GM23248 (cell line): ENCODE measurements around the gene SEC22A. TPM values are rescaled to one million over a fixed set of nuclear protein-coding genes. Genes with fewer than 3 reads are reported as not detected.

Experiments used
- DNase-seq: peaks from one replicate; pipeline ENCODE4 v3.0.0-alpha.2; 2015
- H2AFZ ChIP-seq: fragments of 200-600 bp; sonication (generic); 2 replicates; pipeline ENCODE4 v1.6.1; 2016; ENCODE audit warnings: antibody characterized with exemption
- H3F3A ChIP-seq: fragments of 200-600 bp; sonication (generic); 2 replicates; pipeline ENCODE4 v1.6.1; 2016; ENCODE audit warnings: mild to moderate bottlenecking, antibody characterized with exemption, mixed run types; ENCODE audit not compliant: insufficient read depth
- H3K27ac ChIP-seq: fragments of 200-600 bp; sonication (generic); 2 replicates; pipeline ENCODE4 v1.5.1; 2016; ENCODE audit warnings: mild to moderate bottlenecking
- H3K27me3 ChIP-seq: fragments of 200-600 bp; sonication (generic); replicated peaks from 2 replicates; pipeline ENCODE4 v1.6.1; 2016; ENCODE audit warnings: mild to moderate bottlenecking; ENCODE audit not compliant: insufficient read depth
- H3K36me3 ChIP-seq: fragments of 200-600 bp; sonication (generic); 2 replicates; pipeline ENCODE4 v1.6.1; 2016; ENCODE audit warnings: low read depth, mild to moderate bottlenecking
- H3K4me1 ChIP-seq: fragments of 200-600 bp; sonication (generic); 2 replicates; pipeline ENCODE4 v1.6.1; 2016; ENCODE audit warnings: mild to moderate bottlenecking; ENCODE audit not compliant: insufficient read depth
- H3K4me2 ChIP-seq: fragments of 200-600 bp; sonication (generic); one replicate; pipeline ENCODE4 v1.6.1; 2016; ENCODE audit warnings: mild to moderate bottlenecking; ENCODE audit not compliant: unreplicated experiment
- H3K4me3 ChIP-seq: fragments of 200-600 bp; sonication (generic); 2 replicates; pipeline ENCODE4 v1.5.1; 2016; ENCODE audit warnings: mild to moderate bottlenecking
- H3K79me2 ChIP-seq: fragments of 200-600 bp; sonication (generic); 2 replicates; pipeline ENCODE4 v1.6.1; 2016; ENCODE audit warnings: mild to moderate bottlenecking; ENCODE audit not compliant: insufficient read depth
- H3K9ac ChIP-seq: fragments of 200-600 bp; sonication (generic); 2 replicates; pipeline ENCODE4 v1.6.1; 2016; ENCODE audit warnings: mild to moderate bottlenecking
- H3K9me2 ChIP-seq: fragments of 200-600 bp; sonication (generic); 2 replicates; pipeline ENCODE4 v1.6.1; 2016; ENCODE audit warnings: mixed run types, mild to moderate bottlenecking, moderate library complexity; ENCODE audit not compliant: insufficient read depth
- H3K9me3 ChIP-seq: fragments of 200-600 bp; sonication (generic); one replicate; pipeline ENCODE4 v1.6.1; 2017; ENCODE audit warnings: low read depth
- H4K20me1 ChIP-seq: fragments of 200-600 bp; sonication (generic); 2 replicates; pipeline ENCODE4 v1.6.0; 2016; ENCODE audit not compliant: insufficient read depth
- EZH2 ChIP-seq: fragments of 200-600 bp; sonication (generic); IDR thresholded peaks from 2 replicates; pipeline ENCODE4 v1.6.1; 2018; ENCODE audit warnings: antibody characterized with exemption, mild to moderate bottlenecking; ENCODE audit not compliant: insufficient read depth, poor library complexity, severe bottlenecking
- EZH2phosphoT487 ChIP-seq: fragments of 200-600 bp; sonication (generic); IDR thresholded peaks from 2 replicates; pipeline ENCODE4 v1.6.1; 2018; ENCODE audit warnings: antibody characterized with exemption, moderate library complexity, mild to moderate bottlenecking, low read depth; ENCODE audit not compliant: insufficient read depth
- WGBS, 2 experiments: methylation state at CpG; one replicate each; pipeline ENCODE4 v1.1.6; 2015 to 2017; ENCODE audit warnings: low lambda C conversion rate in 2 of 2, low coverage in 1 of 2; ENCODE audit errors: missing lambda C conversion rate in 2 of 2; 5-methylcytosine and 5-hydroxymethylcytosine counted together
- in situ Hi-C: fragments of 300-500 bp; cut with MboI; formaldehyde crosslinking; loops from 2 replicates; pipeline ENCODE4 v1.15.0; 2020
- polyA plus RNA-seq: library from polyadenylated mRNA; unstranded; fragments of >200 nt; fragmentation: Nextera tagmentation; extraction: Ambion mirVana; gene quantifications from 2 replicates; pipeline ENCODE4 v1.2.1, GENCODE V29; 2016
- total RNA-seq: library from RNA; depleted of rRNA; stranded (reverse); fragments of >200 nt; shearing (Covaris generic); gene quantifications from 2 replicates; pipeline ENCODE4 v1.2.3, GENCODE V29; 2014

SEC22A gene
- total and polyA plus RNA-seq, 2 experiments from 2014 or later, result 35.1 to 44.5 TPM

- TF ChIP-seq EZH2phosphoT487 (no peak), EZH2 (no peak)
- in situ Hi-C loops, result no loop called here
- peak; percentile 83 for DNase-seq
- Histone ChIP-seq H3K36me3 (no peaks in the 10 kb centered on the region), H3K4me3 (no peak overlapping the region), H3K9ac (no peak overlapping the region), H4K20me1 (no peaks in the 10 kb centered on the region), H3K9me2 (no peaks in the 10 kb centered on the region), H3K4me2 (no peak overlapping the region), H3K27ac (no peak overlapping the region), H2AFZ (no peak overlapping the region), H3K27me3 (no peaks in the 10 kb centered on the region), H3K9me3 (no peaks in the 10 kb centered on the region), H3K4me1 (no peaks in the 10 kb centered on the region), H3K79me2 (no peaks in the 10 kb centered on the region), H3F3A (no peaks in the 10 kb centered on the region)
- 59 to 64% methylated on average over 16 of the region's 16 CpGs for WGBS, 2 experiments
Observed at GRCh38 chr3:123286308-123287023, 84.7 kb downstream of the SEC22A start.

- 65 to 68% methylated on average over 14 of the region's 14 CpGs for WGBS, 2 experiments
- in situ Hi-C loops, result no loop called here
- Histone ChIP-seq H3K9ac (no peak overlapping the region), H3K36me3 (no peaks in the 10 kb centered on the region), H3K4me2 (no peak overlapping the region), H4K20me1 (no peaks in the 10 kb centered on the region), H3F3A (no peaks in the 10 kb centered on the region), H3K4me1 (no peaks in the 10 kb centered on the region), H3K79me2 (no peaks in the 10 kb centered on the region), H3K4me3 (no peak overlapping the region), H2AFZ (no peak overlapping the region), H3K27ac (no peak overlapping the region), H3K9me2 (no peaks in the 10 kb centered on the region), H3K9me3 (no peaks in the 10 kb centered on the region), H3K27me3 (no peaks in the 10 kb centered on the region)
- no peak for DNase-seq
- TF ChIP-seq EZH2phosphoT487, result no peak
- no peak for TF ChIP-seq EZH2
Observed at GRCh38 chr3:123287051-123287961, 85.6 kb downstream of the SEC22A start.

- Histone ChIP-seq H3K9ac (no peak overlapping the region), H3K36me3 (no peaks in the 10 kb centered on the region), H2AFZ (no peak overlapping the region), H3K27me3 (no peaks in the 10 kb centered on the region), H3K4me3 (no peak overlapping the region), H3K27ac (no peak overlapping the region), H3K4me1 (no peaks in the 10 kb centered on the region), H3K4me2 (no peak overlapping the region), H3F3A (no peaks in the 10 kb centered on the region), H3K9me3 (no peaks in the 10 kb centered on the region), H4K20me1 (no peaks in the 10 kb centered on the region), H3K9me2 (no peaks in the 10 kb centered on the region), H3K79me2 (no peaks in the 10 kb centered on the region)
- TF ChIP-seq EZH2 (no peak), EZH2phosphoT487 (no peak)
- in situ Hi-C loops, result no loop called here
- DNase-seq, result no peak
- 46 to 58% methylated on average over 6 of the region's 6 CpGs for WGBS, 2 experiments
Observed at GRCh38 chr3:123287962-123288302, 86.2 kb downstream of the SEC22A start.

GRCh38 chr3:123289391-123290106 is 87.8 kb downstream of the SEC22A start:
- Histone ChIP-seq H3K27me3 (no peaks in the 10 kb centered on the region; the same call in 1 of the 2 replicates), H3K79me2 (no peaks in the 10 kb centered on the region), H3K36me3 (no peaks in the 10 kb centered on the region), H3F3A (no peaks in the 10 kb centered on the region), H3K9ac (no peak overlapping the region), H4K20me1 (no peaks in the 10 kb centered on the region), H3K4me3 (no peak overlapping the region), H2AFZ (no peak overlapping the region), H3K4me1 (no peaks in the 10 kb centered on the region), H3K9me3 (no peaks in the 10 kb centered on the region), H3K9me2 (no peaks in the 10 kb centered on the region), H3K27ac (no peak overlapping the region), H3K4me2 (no peak overlapping the region)
- in situ Hi-C loops, result no loop called here
- no peak for DNase-seq
- WGBS, 2 experiments, result 71 to 73% methylated on average over 20 of the region's 20 CpGs
- TF ChIP-seq EZH2phosphoT487, result no peak
- TF ChIP-seq EZH2, result no peak
